ENCODE measurements around the gene RAC2.

GRCh38 chr22:37175414-37176281 is 68.4 kb downstream of the RAC2 start:
- TF ChIP-seq POLR2AphosphoS5 (IDR thresholded peaks at IDR 0.05) (no peak), CTCF (IDR thresholded peaks at IDR 0.05) (no peak)
